Measurements from ENCODE around the gene SF3A2. TPM values are rescaled to one million over a fixed set of nuclear protein-coding genes. Genes with fewer than 3 reads are reported as not detected.
A peak's percentile ranks its signal among the peaks of the same experiment; 100 is the strongest.

Gene SF3A2
- total and polyA plus RNA-seq, 10 of the 15 experiments (the other 5 are each of a cell fraction or from before 2014, with no cell fraction given), result 0.33 to 143 (median 30.6) TPM

DNA sequence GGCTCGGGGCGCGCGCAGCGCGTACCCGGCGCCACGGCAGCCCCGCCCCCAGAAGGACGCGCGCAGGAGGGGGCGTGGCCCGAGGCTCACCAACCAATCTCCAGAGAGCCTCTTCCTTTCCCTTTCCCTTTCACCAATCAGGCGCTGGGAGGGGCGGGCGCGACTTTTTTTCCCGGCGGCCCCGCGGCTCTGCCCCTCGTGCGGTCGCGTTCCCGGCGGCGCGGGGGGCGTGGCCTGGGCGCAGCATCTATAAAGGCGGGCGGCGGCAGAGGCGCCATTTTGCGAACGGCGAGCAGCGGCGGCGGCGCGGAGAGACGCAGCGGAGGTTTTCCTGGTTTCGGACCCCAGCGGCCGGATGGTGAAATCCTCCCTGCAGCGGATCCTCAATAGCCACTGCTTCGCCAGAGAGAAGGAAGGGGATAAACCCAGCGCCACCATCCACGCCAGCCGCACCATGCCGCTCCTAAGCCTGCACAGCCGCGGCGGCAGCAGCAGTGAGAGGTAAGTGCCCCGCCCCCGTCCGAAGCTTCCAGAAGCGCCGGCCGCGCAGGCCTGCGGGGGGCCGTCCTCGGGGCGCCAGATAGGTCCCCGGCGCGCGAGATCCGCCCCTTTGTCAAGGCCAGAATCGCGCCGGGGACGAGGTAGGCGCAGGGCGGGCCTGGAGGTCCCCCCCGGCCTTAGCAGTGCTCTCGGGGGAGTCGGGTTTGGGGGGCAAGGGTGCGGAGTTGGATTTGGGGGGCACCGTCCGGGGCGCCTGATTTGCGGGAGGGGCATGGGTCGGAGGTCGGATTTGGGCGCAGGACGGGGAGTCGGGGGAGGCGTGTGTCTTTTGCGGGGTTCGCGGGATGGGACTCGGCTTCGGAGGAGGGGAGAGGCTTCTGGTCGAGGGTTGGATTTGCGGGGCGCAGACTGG, 32.9 kb downstream of the SF3A2 start (continued):
- TF ChIP-seq, protein P1, sequence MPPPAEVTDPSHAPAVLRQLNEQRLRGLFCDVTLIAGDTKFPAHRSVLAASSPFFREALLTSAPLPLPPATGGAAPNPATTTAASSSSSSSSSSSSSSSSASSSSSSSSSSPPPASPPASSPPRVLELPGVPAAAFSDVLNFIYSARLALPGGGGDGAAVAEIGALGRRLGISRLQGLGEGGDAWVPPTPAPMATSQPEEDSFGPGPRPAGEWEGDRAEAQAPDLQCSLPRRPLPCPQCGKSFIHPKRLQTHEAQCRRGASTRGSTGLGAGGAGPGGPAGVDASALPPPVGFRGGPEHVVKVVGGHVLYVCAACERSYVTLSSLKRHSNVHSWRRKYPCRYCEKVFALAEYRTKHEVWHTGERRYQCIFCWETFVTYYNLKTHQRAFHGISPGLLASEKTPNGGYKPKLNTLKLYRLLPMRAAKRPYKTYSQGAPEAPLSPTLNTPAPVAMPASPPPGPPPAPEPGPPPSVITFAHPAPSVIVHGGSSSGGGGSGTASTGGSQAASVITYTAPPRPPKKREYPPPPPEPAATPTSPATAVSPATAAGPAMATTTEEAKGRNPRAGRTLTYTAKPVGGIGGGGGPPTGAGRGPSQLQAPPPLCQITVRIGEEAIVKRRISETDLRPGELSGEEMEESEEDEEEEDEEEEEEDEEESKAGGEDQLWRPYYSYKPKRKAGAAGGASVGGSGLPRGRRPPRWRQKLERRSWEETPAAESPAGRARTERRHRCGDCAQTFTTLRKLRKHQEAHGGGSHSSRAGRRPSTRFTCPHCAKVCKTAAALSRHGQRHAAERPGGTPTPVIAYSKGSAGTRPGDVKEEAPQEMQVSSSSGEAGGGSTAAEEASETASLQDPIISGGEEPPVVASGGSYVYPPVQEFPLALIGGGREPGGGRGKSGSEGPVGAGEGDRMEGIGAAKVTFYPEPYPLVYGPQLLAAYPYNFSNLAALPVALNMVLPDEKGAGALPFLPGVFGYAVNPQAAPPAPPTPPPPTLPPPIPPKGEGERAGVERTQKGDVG (CRISPR knock-in tag; IDR thresholded peaks at IDR 0.05), result no peak
- peak; percentile 78; the same call in 1 of the 2 replicates for TF ChIP-seq ZBED1 (IDR thresholded peaks at IDR 0.05; ENCODE audit: borderline replicate concordance)
- TF ChIP-seq ETV6 (conservative IDR thresholded peaks at IDR 0.05 in 1 of 2, IDR thresholded peaks at IDR 0.05 in 1 of 2; ENCODE audit: borderline replicate concordance in 1 of 2, low read depth in 1 of 2), result no peak
- no peak; the same call in 1 of the 2 replicates for TF ChIP-seq NR2F1 (conservative IDR thresholded peaks at IDR 0.05)
- TF ChIP-seq, protein P2, sequence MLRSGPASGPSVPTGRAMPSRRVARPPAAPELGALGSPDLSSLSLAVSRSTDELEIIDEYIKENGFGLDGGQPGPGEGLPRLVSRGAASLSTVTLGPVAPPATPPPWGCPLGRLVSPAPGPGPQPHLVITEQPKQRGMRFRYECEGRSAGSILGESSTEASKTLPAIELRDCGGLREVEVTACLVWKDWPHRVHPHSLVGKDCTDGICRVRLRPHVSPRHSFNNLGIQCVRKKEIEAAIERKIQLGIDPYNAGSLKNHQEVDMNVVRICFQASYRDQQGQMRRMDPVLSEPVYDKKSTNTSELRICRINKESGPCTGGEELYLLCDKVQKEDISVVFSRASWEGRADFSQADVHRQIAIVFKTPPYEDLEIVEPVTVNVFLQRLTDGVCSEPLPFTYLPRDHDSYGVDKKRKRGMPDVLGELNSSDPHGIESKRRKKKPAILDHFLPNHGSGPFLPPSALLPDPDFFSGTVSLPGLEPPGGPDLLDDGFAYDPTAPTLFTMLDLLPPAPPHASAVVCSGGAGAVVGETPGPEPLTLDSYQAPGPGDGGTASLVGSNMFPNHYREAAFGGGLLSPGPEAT (IDR thresholded peaks at IDR 0.05; ENCODE audit: low read depth), result no peak
- no peak for TF ChIP-seq ZNF24 (IDR thresholded peaks at IDR 0.05)
- TF ChIP-seq CREM (IDR thresholded peaks at IDR 0.05; ENCODE audit: low read depth), result peak; percentile 39; the same call in 1 of the 2 replicates
- 0 out of 2 replicates have a peak, but pooled peaks have one; percentile 64 for TF ChIP-seq ASH2L (IDR thresholded peaks at IDR 0.05; ENCODE audit: borderline replicate concordance, low read depth)
- TF ChIP-seq ZNF207 (IDR thresholded peaks at IDR 0.05; ENCODE audit: borderline replicate concordance), result no peak
- TF ChIP-seq, protein P3, sequence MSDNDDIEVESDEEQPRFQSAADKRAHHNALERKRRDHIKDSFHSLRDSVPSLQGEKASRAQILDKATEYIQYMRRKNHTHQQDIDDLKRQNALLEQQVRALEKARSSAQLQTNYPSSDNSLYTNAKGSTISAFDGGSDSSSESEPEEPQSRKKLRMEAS (IDR thresholded peaks at IDR 0.05; ENCODE audit: low read depth, low read length), result peak; percentile 78
- TF ChIP-seq SMC3 (IDR thresholded peaks at IDR 0.05; ENCODE audit: borderline replicate concordance, low read length), result no peak
- peak; percentile 78; the same call in 1 of the 2 replicates for TF ChIP-seq GATAD2B (conservative IDR thresholded peaks at IDR 0.05; ENCODE audit: low read depth)
- TF ChIP-seq, protein P4, sequence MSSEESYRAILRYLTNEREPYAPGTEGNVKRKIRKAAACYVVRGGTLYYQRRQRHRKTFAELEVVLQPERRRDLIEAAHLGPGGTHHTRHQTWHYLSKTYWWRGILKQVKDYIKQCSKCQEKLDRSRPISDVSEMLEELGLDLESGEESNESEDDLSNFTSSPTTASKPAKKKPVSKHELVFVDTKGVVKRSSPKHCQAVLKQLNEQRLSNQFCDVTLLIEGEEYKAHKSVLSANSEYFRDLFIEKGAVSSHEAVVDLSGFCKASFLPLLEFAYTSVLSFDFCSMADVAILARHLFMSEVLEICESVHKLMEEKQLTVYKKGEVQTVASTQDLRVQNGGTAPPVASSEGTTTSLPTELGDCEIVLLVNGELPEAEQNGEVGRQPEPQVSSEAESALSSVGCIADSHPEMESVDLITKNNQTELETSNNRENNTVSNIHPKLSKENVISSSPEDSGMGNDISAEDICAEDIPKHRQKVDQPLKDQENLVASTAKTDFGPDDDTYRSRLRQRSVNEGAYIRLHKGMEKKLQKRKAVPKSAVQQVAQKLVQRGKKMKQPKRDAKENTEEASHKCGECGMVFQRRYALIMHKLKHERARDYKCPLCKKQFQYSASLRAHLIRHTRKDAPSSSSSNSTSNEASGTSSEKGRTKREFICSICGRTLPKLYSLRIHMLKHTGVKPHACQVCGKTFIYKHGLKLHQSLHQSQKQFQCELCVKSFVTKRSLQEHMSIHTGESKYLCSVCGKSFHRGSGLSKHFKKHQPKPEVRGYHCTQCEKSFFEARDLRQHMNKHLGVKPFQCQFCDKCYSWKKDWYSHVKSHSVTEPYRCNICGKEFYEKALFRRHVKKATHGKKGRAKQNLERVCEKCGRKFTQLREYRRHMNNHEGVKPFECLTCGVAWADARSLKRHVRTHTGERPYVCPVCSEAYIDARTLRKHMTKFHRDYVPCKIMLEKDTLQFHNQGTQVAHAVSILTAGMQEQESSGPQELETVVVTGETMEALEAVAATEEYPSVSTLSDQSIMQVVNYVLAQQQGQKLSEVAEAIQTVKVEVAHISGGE (CRISPR knock-in tag; IDR thresholded peaks at IDR 0.05), result no peak
- no peak for TF ChIP-seq KLF5 (IDR thresholded peaks at IDR 0.05; ENCODE audit: partially characterized antibody)
- peak; percentile 65 for TF ChIP-seq TBL1XR1 (IDR thresholded peaks at IDR 0.05; ENCODE audit: low read depth, low read length)
- TF ChIP-seq, protein P5, sequence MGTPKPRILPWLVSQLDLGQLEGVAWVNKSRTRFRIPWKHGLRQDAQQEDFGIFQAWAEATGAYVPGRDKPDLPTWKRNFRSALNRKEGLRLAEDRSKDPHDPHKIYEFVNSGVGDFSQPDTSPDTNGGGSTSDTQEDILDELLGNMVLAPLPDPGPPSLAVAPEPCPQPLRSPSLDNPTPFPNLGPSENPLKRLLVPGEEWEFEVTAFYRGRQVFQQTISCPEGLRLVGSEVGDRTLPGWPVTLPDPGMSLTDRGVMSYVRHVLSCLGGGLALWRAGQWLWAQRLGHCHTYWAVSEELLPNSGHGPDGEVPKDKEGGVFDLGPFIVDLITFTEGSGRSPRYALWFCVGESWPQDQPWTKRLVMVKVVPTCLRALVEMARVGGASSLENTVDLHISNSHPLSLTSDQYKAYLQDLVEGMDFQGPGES (IDR thresholded peaks at IDR 0.05), result peak; percentile 65
- no peak for TF ChIP-seq SUPT20H (IDR thresholded peaks at IDR 0.05; ENCODE audit: borderline replicate concordance, control insufficient read depth, low read depth, low read length)
- no peak for TF ChIP-seq RAD51 (IDR thresholded peaks at IDR 0.05)
- no peak for TF ChIP-seq MTA3 (IDR thresholded peaks at IDR 0.05; ENCODE audit: borderline replicate concordance, low read length)
- no peak for TF ChIP-seq PAX8 (IDR thresholded peaks at IDR 0.05)
